ENCODE measurements around the gene STBD1. TPM values are rescaled to one million over a fixed set of nuclear protein-coding genes. Genes with fewer than 3 reads are reported as not detected.

Gene STBD1
- total RNA-seq = 6.1 and 7.4 TPM in 2 replicates

- peaks cover 1% of the 10 kb centered on the region for H3K36me3 ChIP-seq (ENCODE audit: control insufficient read depth, insufficient read depth, low read length)
- H3K4me3 ChIP-seq (ENCODE audit: low read depth, low read length) = peak within 1 kb of the TSS; percentile 68
- H3K27me3 ChIP-seq (ENCODE audit: control insufficient read depth, insufficient read depth, low read length) = no peaks in the 10 kb centered on the region
- no peak for DNase-seq (ENCODE audit: low read depth)
- no peak for TF ChIP-seq CTCF (IDR thresholded peaks at IDR 0.05; ENCODE audit: insufficient read depth, low read length, poor library complexity, severe bottlenecking)
Measured at GRCh38 chr4:76305971-76306881, at the start of gene STBD1. Gene STBD1, plus strand, starts transcription at chr4:76306733. Its CDS starts 37 bp downstream, at chr4:76306770.

- Histone ChIP-seq H3K27me3 (ENCODE audit: control insufficient read depth, insufficient read depth, low read length) (peaks cover 4% of the 10 kb centered on the region), H3K36me3 (ENCODE audit: control insufficient read depth, insufficient read depth, low read length) (no peaks in the 10 kb centered on the region), H3K4me3 (ENCODE audit: low read depth, low read length) (no peak overlapping the region)
- no peak for DNase-seq (ENCODE audit: low read depth)
- no peak for TF ChIP-seq CTCF (IDR thresholded peaks at IDR 0.05; ENCODE audit: insufficient read depth, low read length, poor library complexity, severe bottlenecking)
Measured at GRCh38 chr4:76256968-76257367, 49.6 kb upstream of the STBD1 start.

GRCh38 chr4:76257824-76258223 lies 48.7 kb upstream of the STBD1 start:
- Histone ChIP-seq H3K4me3 (ENCODE audit: low read depth, low read length) (no peak overlapping the region), H3K36me3 (ENCODE audit: control insufficient read depth, insufficient read depth, low read length) (no peaks in the 10 kb centered on the region), H3K27me3 (ENCODE audit: control insufficient read depth, insufficient read depth, low read length) (no peaks in the 10 kb centered on the region)
- no peak for DNase-seq (ENCODE audit: low read depth)
- TF ChIP-seq CTCF (IDR thresholded peaks at IDR 0.05; ENCODE audit: insufficient read depth, low read length, poor library complexity, severe bottlenecking) = no peak

GRCh38 chr4:76260571-76260970 lies 46.0 kb upstream of the STBD1 start:
- no peaks in the 10 kb centered on the region for H3K27me3 ChIP-seq (ENCODE audit: control insufficient read depth, insufficient read depth, low read length)
- H3K36me3 ChIP-seq (ENCODE audit: control insufficient read depth, insufficient read depth, low read length) = no peaks in the 10 kb centered on the region
- TF ChIP-seq CTCF (IDR thresholded peaks at IDR 0.05; ENCODE audit: insufficient read depth, low read length, poor library complexity, severe bottlenecking) = no peak
- no peak for DNase-seq (ENCODE audit: low read depth)
- H3K4me3 ChIP-seq (ENCODE audit: low read depth, low read length) = no peak overlapping the region

GRCh38 chr4:76265631-76266218 lies 40.8 kb upstream of the STBD1 start:
- TF ChIP-seq CTCF (IDR thresholded peaks at IDR 0.05; ENCODE audit: insufficient read depth, low read length, poor library complexity, severe bottlenecking) = no peak
- no peaks in the 10 kb centered on the region for H3K36me3 ChIP-seq (ENCODE audit: control insufficient read depth, insufficient read depth, low read length)
- H3K4me3 ChIP-seq (ENCODE audit: low read depth, low read length) = no peak overlapping the region
- no peaks in the 10 kb centered on the region for H3K27me3 ChIP-seq (ENCODE audit: control insufficient read depth, insufficient read depth, low read length)
- DNase-seq (ENCODE audit: low read depth) = no peak
